Tibial nerve (tissue), 4 donors: ENCODE results near the gene C2orf76. TPM values are rescaled to one million over a fixed set of nuclear protein-coding genes. Genes with fewer than 3 reads are reported as not detected.

Experiments used
- DNase-seq, 2 donors: peaks; one replicate each; pipeline ENCODE4 v3.0.0-alpha.2; 2019; ENCODE audit warnings: low spot score in 2 of 2
- H3K27ac ChIP-seq, 4 donors: fragments of 200-600 bp; sonication (generic) in 3 of 4; one replicate each; pipeline ENCODE4 v1.5.1; 2017 to 2019; ENCODE audit warnings: mild to moderate bottlenecking in 1 of 4
- H3K27me3 ChIP-seq, 2 donors: fragments of 200-600 bp; sonication (generic) in 1 of 2; one replicate each; pipeline versions ENCODE4 v1.5.1 to v1.6.0; 2017 to 2019
- H3K36me3 ChIP-seq, 3 donors: fragments of 200-600 bp; sonication (generic); one replicate each; pipeline ENCODE4 v1.5.1; 2018 to 2019
- H3K4me1 ChIP-seq, 4 donors: fragments of 200-600 bp; sonication (generic) in 3 of 4; one replicate each; pipeline ENCODE4 v1.5.1; 2017 to 2019
- H3K4me3 ChIP-seq, 4 donors: fragments of 200-600 bp; sonication (generic) in 3 of 4; one replicate each; pipeline ENCODE4 v1.5.1; 2017 to 2019; ENCODE audit warnings: mild to moderate bottlenecking in 1 of 4, moderate library complexity in 1 of 4
- H3K9me3 ChIP-seq, 4 donors: fragments of 200-600 bp; sonication (generic) in 3 of 4; one replicate each; pipeline ENCODE4 v1.5.1; 2017 to 2019
- EP300 ChIP-seq, 2 donors: sonication (generic); formaldehyde crosslinking; IDR thresholded peaks; one replicate each; pipeline ENCODE4 v1.6.1; 2017; ENCODE audit warnings: antibody characterized with exemption in 2 of 2, mild to moderate bottlenecking in 1 of 2
- POLR2A ChIP-seq, 2 donors: fragments of 450-650 bp; IDR thresholded peaks; one replicate each; pipeline ENCODE4 v1.6.1; 2017; ENCODE audit warnings: antibody characterized with exemption in 2 of 2, mild to moderate bottlenecking in 2 of 2, moderate library complexity in 2 of 2
- WGBS, 2 donors: methylation state at CpG; one replicate each; pipeline ENCODE4 v1.1.5; 2018; 5-methylcytosine and 5-hydroxymethylcytosine counted together
- total RNA-seq, 4 donors: library from RNA; depleted of rRNA; stranded (reverse); fragments of >200 nt; gene quantifications; one replicate each; pipeline ENCODE4 v1.1.0, GENCODE V29; 2016
- TF ChIP-seq, protein P1 (sequence below), 5 experiments: fragments of 200-600 bp in 3 of 5; fragments of 450-650 bp in 2 of 5; sonication (generic) in 3 of 5; IDR thresholded peaks; one replicate each; pipeline ENCODE4 v1.5.1; 2016 to 2019; ENCODE audit warnings: antibody characterized with exemption in 5 of 5, mild to moderate bottlenecking in 3 of 5, moderate library complexity in 2 of 5

Gene C2orf76
- total RNA-seq, 4 donors from 2014 or later = 1.4 to 14.2 (median 9.4) TPM

DNA sequence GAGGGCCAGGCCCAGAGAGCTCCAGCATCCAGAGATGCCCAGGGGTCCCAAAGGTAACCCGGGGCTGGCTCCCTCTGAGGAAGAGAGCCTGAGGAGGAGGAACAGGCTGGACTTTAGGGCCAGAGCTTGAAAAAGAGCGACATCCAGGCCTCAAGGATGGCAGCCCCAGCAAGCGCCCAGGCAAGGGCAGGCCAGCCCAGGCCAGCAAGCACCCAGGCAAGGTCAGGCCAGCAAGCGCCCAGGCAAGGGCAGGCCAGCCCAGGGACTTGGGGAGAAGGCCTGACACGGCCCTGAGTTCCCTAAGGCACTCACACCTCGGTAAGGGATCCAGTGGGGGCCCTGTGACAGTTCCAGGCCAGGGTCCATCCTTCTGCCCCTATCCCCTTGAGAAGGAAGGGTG is 30.6 kb upstream of the C2orf76 start:
- no peaks in the 10 kb centered on the region for H3K36me3 ChIP-seq
- no peaks in the 10 kb centered on the region for H3K4me1 ChIP-seq
- DNase-seq = no peak
- 86 to 93% methylated on average over 5 of the region's 6 CpGs for WGBS, 2 donors
- no peak overlapping the region for H3K27ac ChIP-seq
- TF ChIP-seq POLR2A (IDR thresholded peaks at IDR 0.05) = no peak
- no peak for TF ChIP-seq EP300 (IDR thresholded peaks at IDR 0.05)
- TF ChIP-seq, protein P1, sequence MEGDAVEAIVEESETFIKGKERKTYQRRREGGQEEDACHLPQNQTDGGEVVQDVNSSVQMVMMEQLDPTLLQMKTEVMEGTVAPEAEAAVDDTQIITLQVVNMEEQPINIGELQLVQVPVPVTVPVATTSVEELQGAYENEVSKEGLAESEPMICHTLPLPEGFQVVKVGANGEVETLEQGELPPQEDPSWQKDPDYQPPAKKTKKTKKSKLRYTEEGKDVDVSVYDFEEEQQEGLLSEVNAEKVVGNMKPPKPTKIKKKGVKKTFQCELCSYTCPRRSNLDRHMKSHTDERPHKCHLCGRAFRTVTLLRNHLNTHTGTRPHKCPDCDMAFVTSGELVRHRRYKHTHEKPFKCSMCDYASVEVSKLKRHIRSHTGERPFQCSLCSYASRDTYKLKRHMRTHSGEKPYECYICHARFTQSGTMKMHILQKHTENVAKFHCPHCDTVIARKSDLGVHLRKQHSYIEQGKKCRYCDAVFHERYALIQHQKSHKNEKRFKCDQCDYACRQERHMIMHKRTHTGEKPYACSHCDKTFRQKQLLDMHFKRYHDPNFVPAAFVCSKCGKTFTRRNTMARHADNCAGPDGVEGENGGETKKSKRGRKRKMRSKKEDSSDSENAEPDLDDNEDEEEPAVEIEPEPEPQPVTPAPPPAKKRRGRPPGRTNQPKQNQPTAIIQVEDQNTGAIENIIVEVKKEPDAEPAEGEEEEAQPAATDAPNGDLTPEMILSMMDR (IDR thresholded peaks at IDR 0.05) = no peak
- no peaks in the 10 kb centered on the region for H3K9me3 ChIP-seq
- no peaks in the 10 kb centered on the region for H3K27me3 ChIP-seq
- no peak overlapping the region for H3K4me3 ChIP-seq

DNA sequence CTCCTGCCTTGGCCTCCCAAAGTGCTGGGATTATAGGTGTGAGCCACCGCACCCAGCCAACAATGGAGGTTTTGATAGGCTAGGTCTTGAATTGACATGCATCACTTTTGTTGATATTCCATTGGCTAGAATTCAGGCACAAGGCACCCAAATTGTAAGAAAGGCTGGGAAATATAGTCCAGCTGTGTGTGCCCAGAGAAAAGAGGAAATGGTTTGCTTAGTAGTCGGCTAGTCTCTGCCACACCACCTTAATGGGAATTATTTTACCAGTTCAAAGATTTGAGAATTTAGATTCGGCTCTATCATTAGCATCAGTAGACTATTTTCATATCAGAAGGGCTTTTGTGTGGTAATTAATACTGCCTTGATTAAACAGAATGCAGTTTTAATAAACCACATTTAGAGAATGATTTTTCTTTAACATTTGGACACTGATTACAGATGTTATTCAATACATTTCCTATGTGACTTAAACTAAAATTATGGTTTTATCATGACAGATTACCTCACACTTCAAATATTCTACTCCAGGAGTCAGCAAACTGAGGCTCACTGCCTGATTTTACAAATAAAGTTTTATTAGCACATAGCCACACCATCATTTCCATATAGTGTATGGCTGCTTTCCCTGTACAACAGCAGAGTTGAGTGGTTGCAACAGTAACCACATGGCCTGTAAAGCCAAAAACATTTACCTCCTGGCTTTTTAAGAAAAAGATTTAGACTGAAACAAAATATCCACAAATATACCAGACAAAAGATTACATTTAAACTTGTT is 27.5 kb upstream of the C2orf76 start:
- Histone ChIP-seq H3K27ac (no peak overlapping the region), H3K36me3 (no peaks in the 10 kb centered on the region), H3K4me1 (peaks cover 0 to 14% (median 5%) of the 10 kb centered on the region in 4 donors), H3K9me3 (no peaks in the 10 kb centered on the region), H3K27me3 (no peaks in the 10 kb centered on the region), H3K4me3 (no peak overlapping the region)
- TF ChIP-seq, protein P1 (IDR thresholded peaks at IDR 0.05) = no peak
- TF ChIP-seq POLR2A (IDR thresholded peaks at IDR 0.05) = no peak
- no peak for TF ChIP-seq EP300 (IDR thresholded peaks at IDR 0.05)
- WGBS, 2 donors = 82 to 85% methylated on average over 3 of the region's 3 CpGs
- DNase-seq = no peak

DNA sequence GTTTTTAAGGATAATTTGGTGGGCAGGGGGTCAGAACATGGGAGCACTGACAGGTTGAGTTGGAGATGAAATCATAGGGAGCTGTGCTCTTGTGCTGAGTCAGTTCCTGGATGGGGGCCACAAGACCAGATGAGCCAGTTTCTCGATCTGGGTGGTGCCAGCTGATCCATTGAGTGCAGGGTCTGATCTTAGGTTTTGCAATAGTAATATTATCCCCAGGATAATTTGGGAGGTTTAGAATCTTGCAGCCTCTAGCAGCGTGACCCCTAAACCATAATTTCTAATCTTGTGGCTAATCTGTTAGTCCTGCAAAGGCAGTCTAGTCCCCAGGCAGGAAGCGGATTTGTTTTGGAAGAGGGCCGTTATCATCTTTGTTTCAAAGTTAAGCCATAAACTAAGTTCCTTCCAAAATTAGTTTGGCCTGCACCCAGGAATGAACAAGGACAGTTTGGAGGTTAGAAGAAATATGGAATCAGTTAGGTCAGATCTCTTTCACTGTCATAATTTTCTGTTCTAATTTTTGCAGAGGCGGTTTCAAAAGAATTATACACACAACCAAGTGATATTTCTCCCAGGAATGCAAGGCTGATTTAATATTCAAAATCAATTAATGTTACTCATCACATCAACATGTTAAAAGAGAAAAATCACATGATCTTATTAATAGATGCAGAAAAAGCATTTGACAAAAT is 23.1 kb upstream of the C2orf76 start:
- TF ChIP-seq, protein P1 (IDR thresholded peaks at IDR 0.05) = no peak
- TF ChIP-seq POLR2A (IDR thresholded peaks at IDR 0.05) (no peak), EP300 (IDR thresholded peaks at IDR 0.05) (peak in 1 of 2 donors; percentile 22)
- DNase-seq = peak; percentile 43 to 74
- WGBS, 2 donors = 26 to 31% methylated on average over 5 of the region's 5 CpGs

DNA sequence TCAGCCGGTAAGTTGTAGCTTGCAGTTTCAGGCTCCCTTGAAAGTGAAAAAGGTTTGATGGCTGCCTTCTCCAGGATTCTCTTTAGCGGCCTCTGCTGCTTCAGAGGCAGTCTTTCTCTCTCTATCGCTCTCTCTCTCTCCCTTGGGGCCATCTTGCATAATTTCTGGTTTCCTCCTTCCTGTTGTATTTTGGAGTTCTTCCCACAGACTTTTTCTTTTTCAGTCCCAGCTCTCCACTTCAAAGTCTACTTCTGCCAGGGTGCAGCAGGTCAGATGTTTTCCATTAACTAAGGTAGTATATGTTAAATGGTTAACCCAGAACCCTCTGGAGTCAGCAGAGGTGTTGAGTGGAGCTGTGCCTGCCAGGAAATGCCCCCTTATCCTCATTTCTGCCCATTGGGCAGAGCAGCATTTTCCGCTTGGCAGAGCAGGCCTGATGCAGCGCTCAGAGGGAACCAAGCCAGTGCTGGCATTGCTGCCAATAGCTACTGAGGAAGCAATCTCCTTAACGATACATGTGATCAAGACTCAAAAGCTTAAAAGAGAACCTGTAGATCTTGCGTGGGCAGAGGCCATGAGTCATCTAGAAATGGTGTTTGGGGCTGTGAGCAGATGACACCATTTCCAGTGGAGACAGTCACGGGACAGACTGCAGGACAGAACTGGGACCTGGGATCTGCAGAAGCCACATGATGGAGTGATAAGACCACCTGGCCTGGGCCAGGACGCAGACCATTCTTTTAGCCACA is 20.9 kb upstream of the C2orf76 start:
- H3K36me3 ChIP-seq = no peaks in the 10 kb centered on the region
- no peaks in the 10 kb centered on the region for H3K9me3 ChIP-seq
- H3K27me3 ChIP-seq = no peaks in the 10 kb centered on the region
- no peak overlapping the region for H3K4me3 ChIP-seq
- 56 to 61% methylated on average over 9 of the region's 9 CpGs for WGBS, 2 donors
- DNase-seq = peak; percentile 44 to 79
- TF ChIP-seq, protein P1 (IDR thresholded peaks at IDR 0.05) = peak in 2 of 5 experiments; percentile 9 to 26
- TF ChIP-seq POLR2A (IDR thresholded peaks at IDR 0.05) (no peak), EP300 (IDR thresholded peaks at IDR 0.05) (peak in 1 of 2 donors; percentile 59)
- H3K4me1 ChIP-seq = peaks cover 0 to 33% (median 13%) of the 10 kb centered on the region in 4 donors
- peak overlapping the region in 2 of 4 donors; percentile 58 to 65 for H3K27ac ChIP-seq

More for the DNA sequence above, 23.1 kb upstream of the C2orf76 start:
- Histone ChIP-seq H3K36me3 (no peaks in the 10 kb centered on the region), H3K9me3 (no peaks in the 10 kb centered on the region), H3K4me3 (no peak overlapping the region), H3K4me1 (peaks cover 0 to 33% (median 13%) of the 10 kb centered on the region in 4 donors), H3K27ac (no peak overlapping the region), H3K27me3 (no peaks in the 10 kb centered on the region)
